GM23338 (cell line): ENCODE data around the gene AURKB. TPM values are rescaled to one million over a fixed set of nuclear protein-coding genes. Genes with fewer than 3 reads are reported as not detected.

Source experiments
- ATAC-seq: fragments of 200-7000 bp; cut with Tn5 transposase; 3 replicates; pipeline ENCODE4 v1.9.1; 2020
- DNase-seq: peaks from one replicate; pipeline ENCODE4 v3.0.0-alpha.2; 2015; ENCODE audit warnings: low spot score
- H2AFZ ChIP-seq: fragments of 200-600 bp; sonication (generic); 2 replicates; pipeline ENCODE4 v1.8.0; 2016; ENCODE audit warnings: antibody characterized with exemption, mild to moderate bottlenecking, moderate library complexity
- H3F3A ChIP-seq: fragments of 200-600 bp; sonication (generic); replicated peaks from 2 replicates; pipeline ENCODE4 v1.8.0; 2017; ENCODE audit warnings: antibody characterized with exemption, mixed run types, low read depth
- H3K27ac ChIP-seq: fragments of 200-600 bp; sonication (generic); 2 replicates; pipeline ENCODE4 v1.6.1; 2016; ENCODE audit warnings: low read depth
- H3K27me3 ChIP-seq: fragments of 200-600 bp; sonication (generic); 2 replicates; pipeline ENCODE4 v1.8.0; 2016; ENCODE audit warnings: mild to moderate bottlenecking, mixed run types, moderate library complexity; ENCODE audit not compliant: insufficient read depth
- H3K36me3 ChIP-seq: fragments of 200-600 bp; sonication (generic); 2 replicates; pipeline ENCODE4 v1.8.0; 2016; ENCODE audit warnings: mild to moderate bottlenecking; ENCODE audit not compliant: insufficient read depth
- H3K4me1 ChIP-seq: fragments of 200-600 bp; sonication (generic); 2 replicates; pipeline ENCODE4 v1.8.0; 2016; ENCODE audit warnings: mild to moderate bottlenecking, moderate library complexity; ENCODE audit not compliant: insufficient read depth
- H3K4me2 ChIP-seq: fragments of 200-600 bp; sonication (generic); 2 replicates; pipeline ENCODE4 v1.7.1; 2017; ENCODE audit warnings: mixed run types
- H3K4me3 ChIP-seq: fragments of 200-600 bp; sonication (generic); 2 replicates; pipeline ENCODE4 v1.6.1; 2016; ENCODE audit warnings: mixed run types
- H3K79me2 ChIP-seq: fragments of 200-600 bp; sonication (generic); replicated peaks from 2 replicates; pipeline ENCODE4 v1.8.0; 2017; ENCODE audit warnings: mild to moderate bottlenecking; ENCODE audit not compliant: insufficient read depth
- H3K9me2 ChIP-seq: fragments of 200-600 bp; sonication (generic); 2 replicates; pipeline ENCODE4 v1.8.0; 2017; ENCODE audit not compliant: insufficient read depth
- H4K20me1 ChIP-seq: fragments of 200-600 bp; sonication (generic); replicated peaks from 2 replicates; pipeline ENCODE4 v1.8.0; 2017; ENCODE audit warnings: mild to moderate bottlenecking; ENCODE audit not compliant: insufficient read depth
- H3K27ac Mint-ChIP-seq: 2 replicates; pipeline ENCODE4 v1.8.0; 2020; ENCODE audit warnings: inconsistent platforms, mild to moderate bottlenecking, moderate library complexity, mixed read lengths
- H3K27me3 Mint-ChIP-seq: 3 replicates; pipeline ENCODE4 v1.8.0; 2022; ENCODE audit warnings: low read depth, mild to moderate bottlenecking, moderate library complexity, mixed read lengths, inconsistent platforms; ENCODE audit not compliant: insufficient read depth, poor library complexity
- H3K36me3 Mint-ChIP-seq: 3 replicates; pipeline ENCODE4 v1.8.0; 2021; ENCODE audit warnings: low read depth, mild to moderate bottlenecking, inconsistent platforms, moderate library complexity, mixed read lengths
- H3K4me1 Mint-ChIP-seq: 3 replicates; pipeline ENCODE4 v1.8.0; 2020; ENCODE audit warnings: mild to moderate bottlenecking, inconsistent platforms, mixed read lengths
- H3K4me3 Mint-ChIP-seq: 3 replicates; pipeline ENCODE4 v1.8.0; 2021; ENCODE audit warnings: moderate library complexity, mild to moderate bottlenecking, inconsistent platforms, mixed read lengths
- H3K9me3 Mint-ChIP-seq: 3 replicates; pipeline ENCODE4 v1.8.0; 2020; ENCODE audit warnings: moderate library complexity, mild to moderate bottlenecking, inconsistent platforms, mixed read lengths
- CREB1 ChIP-seq: fragments of 250-450 bp; sonication (Bioruptor Pico); IDR thresholded peaks from 2 replicates; pipeline ENCODE4 v1.5.0; 2020; ENCODE audit warnings: low read depth, mild to moderate bottlenecking, moderate library complexity
- EZH2 ChIP-seq: fragments of 200-600 bp; sonication (generic); IDR thresholded peaks from one replicate; pipeline ENCODE4 v1.8.0; 2017; ENCODE audit warnings: antibody characterized with exemption, mild to moderate bottlenecking, low read depth; ENCODE audit not compliant: unreplicated experiment
- EZH2phosphoT487 ChIP-seq: fragments of 200-600 bp; sonication (generic); IDR thresholded peaks from one replicate; pipeline ENCODE4 v1.8.1; 2018; ENCODE audit warnings: antibody characterized with exemption; ENCODE audit not compliant: unreplicated experiment
- JUNB ChIP-seq: IDR thresholded peaks from one replicate; pipeline ENCODE4 v1.6.1; 2016; ENCODE audit warnings: antibody characterized with exemption; ENCODE audit not compliant: unreplicated experiment
- POLR2AphosphoS5 ChIP-seq: IDR thresholded peaks from 2 replicates; pipeline ENCODE4 v1.6.1; 2016; ENCODE audit warnings: antibody characterized with exemption, low read depth
- REST ChIP-seq: IDR thresholded peaks from one replicate; pipeline ENCODE4 v1.6.1; 2018; ENCODE audit warnings: antibody characterized with exemption; ENCODE audit not compliant: unreplicated experiment
- STAT1 ChIP-seq: IDR thresholded peaks from one replicate; pipeline ENCODE4 v1.6.1; 2016; ENCODE audit warnings: antibody characterized with exemption; ENCODE audit not compliant: unreplicated experiment
- ZNF331 ChIP-seq: fragments of 250-450 bp; sonication (Bioruptor Pico); IDR thresholded peaks from 2 replicates; pipeline ENCODE4 v1.5.0; 2020; ENCODE audit warnings: low read depth, mild to moderate bottlenecking, moderate library complexity
- polyA plus RNA-seq: library from polyadenylated mRNA; unstranded; fragments of >200 nt; fragmentation: Nextera tagmentation; extraction: Ambion mirVana; gene quantifications from 2 replicates; pipeline ENCODE4 v1.2.1, GENCODE V29; 2016
- total RNA-seq: library from RNA; depleted of rRNA; stranded (reverse); fragments of >200 nt; shearing (Covaris generic); gene quantifications from 2 replicates; pipeline ENCODE4 v1.2.3, GENCODE V29; 2014
- TF ChIP-seq, protein P1 (sequence below), 2 experiments: fragments of 200-600 bp in 1 of 2; sonication (generic) in 1 of 2; conservative IDR thresholded peaks; 2 replicates each; pipeline versions ENCODE4 v1.5.1 to v1.6.1; 2016 to 2017; ENCODE audit warnings: antibody characterized with exemption in 2 of 2, low read depth in 2 of 2, mild to moderate bottlenecking in 2 of 2, moderate library complexity in 1 of 2

AURKB gene
- total and polyA plus RNA-seq, 2 experiments from 2014 or later: 135 to 212 TPM

DNA sequence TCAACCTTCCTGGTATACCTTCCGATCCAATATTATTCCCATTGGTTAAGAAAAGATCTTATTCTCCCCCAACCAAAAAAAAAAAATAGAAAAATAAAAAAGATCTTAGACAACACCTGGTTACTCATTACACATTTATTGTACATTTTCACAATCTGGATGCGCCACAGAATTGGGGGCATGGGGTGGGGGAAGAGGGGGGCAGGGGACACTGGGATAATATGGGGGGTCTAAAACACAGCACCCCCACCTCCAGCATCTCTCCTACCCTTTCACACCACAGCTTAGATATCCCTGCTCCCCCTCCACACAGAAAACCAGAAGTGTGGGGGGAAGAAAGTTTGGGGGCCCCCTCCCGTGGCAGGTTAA, 51.4 kb downstream of the AURKB start:
- H4K20me1 ChIP-seq: peaks cover 5% of the 10 kb centered on the region
- no peaks in the 10 kb centered on the region; the same call in 2 of the 3 replicates for H3K9me3 Mint-ChIP-seq
- TF ChIP-seq CREB1 (CRISPR knock-in tag) (no peak), REST (no peak), ZNF331 (CRISPR knock-in tag) (no peak), EZH2 (no peak), EZH2phosphoT487 (no peak), JUNB (no peak), POLR2AphosphoS5 (no peak), STAT1 (no peak)
- ATAC-seq: no peak
- H3K27me3 Mint-ChIP-seq: peaks cover 31% of the 10 kb centered on the region
- no peak overlapping the region for H3K4me2 ChIP-seq
- no peak overlapping the region for H3K27ac ChIP-seq
- peak overlapping the region; percentile 32; the same call in 1 of the 3 replicates for H3K4me3 Mint-ChIP-seq
- peaks cover 26% of the 10 kb centered on the region; the same call in 1 of the 2 replicates for H3F3A ChIP-seq
- H2AFZ ChIP-seq: no peak overlapping the region
- H3K36me3 ChIP-seq: peaks cover 5% of the 10 kb centered on the region; the same call in 1 of the 2 replicates
- no peak for DNase-seq
- H3K36me3 Mint-ChIP-seq: peaks cover 26% of the 10 kb centered on the region
- H3K27me3 ChIP-seq: no peaks in the 10 kb centered on the region
- no peak overlapping the region for H3K27ac Mint-ChIP-seq
- H3K9me2 ChIP-seq: no peaks in the 10 kb centered on the region
- H3K4me1 ChIP-seq: peaks cover 28% of the 10 kb centered on the region
- no peak overlapping the region for H3K4me3 ChIP-seq
- peaks cover 30% of the 10 kb centered on the region for H3K4me1 Mint-ChIP-seq
- peaks cover 14% of the 10 kb centered on the region; the same call in 1 of the 2 replicates for H3K79me2 ChIP-seq

DNA sequence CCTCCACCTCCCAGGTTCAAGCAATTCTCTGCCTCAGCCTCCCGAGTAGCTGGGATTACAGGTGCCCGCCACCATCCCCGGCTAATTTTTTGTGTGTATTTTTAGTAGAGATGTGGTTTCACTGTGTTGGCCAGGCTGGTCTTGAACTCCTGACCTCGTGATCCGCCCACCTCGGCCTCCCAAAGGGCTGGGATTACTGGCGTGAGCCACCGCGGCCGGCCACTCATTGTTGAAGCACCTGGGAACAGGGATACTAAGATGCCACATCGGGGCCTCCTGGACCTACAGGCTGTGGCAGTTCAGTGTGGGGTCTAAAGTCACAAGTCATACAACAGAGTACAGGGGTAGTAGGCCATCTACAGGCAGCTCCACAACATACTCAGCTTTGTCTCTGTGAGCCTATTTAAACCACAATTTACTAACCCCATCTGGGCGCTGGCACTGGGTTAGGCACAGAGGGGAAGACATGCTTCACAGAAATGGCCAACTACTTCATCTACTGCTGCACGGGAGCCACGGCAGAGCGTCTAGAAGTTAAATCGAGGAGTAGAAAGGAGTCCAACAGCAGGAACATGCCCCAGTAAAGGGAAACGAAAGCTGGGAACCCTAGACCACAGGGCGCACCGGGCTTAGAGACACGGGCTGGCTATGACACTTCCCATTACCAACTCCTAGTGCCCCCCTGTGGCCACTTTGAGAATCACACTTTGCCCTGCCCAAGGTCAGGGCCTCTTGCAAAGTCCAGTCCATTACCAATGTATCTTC, 51.9 kb downstream of the AURKB start:
- peaks cover 5% of the 10 kb centered on the region; the same call in 1 of the 2 replicates for H3K36me3 ChIP-seq
- peaks cover 30% of the 10 kb centered on the region for H3K4me1 ChIP-seq
- no peaks in the 10 kb centered on the region for H3K27me3 ChIP-seq
- H3K36me3 Mint-ChIP-seq: peaks cover 26% of the 10 kb centered on the region
- H3K9me2 ChIP-seq: no peaks in the 10 kb centered on the region
- peak overlapping the region; percentile 32; the same call in 2 of the 3 replicates for H3K4me3 Mint-ChIP-seq
- peak; percentile 96 for DNase-seq
- no peak overlapping the region for H3K4me3 ChIP-seq
- peaks cover 31% of the 10 kb centered on the region for H3K27me3 Mint-ChIP-seq
- H3K27ac ChIP-seq: no peak overlapping the region
- H3K4me2 ChIP-seq: no peak overlapping the region
- TF ChIP-seq, protein P1, sequence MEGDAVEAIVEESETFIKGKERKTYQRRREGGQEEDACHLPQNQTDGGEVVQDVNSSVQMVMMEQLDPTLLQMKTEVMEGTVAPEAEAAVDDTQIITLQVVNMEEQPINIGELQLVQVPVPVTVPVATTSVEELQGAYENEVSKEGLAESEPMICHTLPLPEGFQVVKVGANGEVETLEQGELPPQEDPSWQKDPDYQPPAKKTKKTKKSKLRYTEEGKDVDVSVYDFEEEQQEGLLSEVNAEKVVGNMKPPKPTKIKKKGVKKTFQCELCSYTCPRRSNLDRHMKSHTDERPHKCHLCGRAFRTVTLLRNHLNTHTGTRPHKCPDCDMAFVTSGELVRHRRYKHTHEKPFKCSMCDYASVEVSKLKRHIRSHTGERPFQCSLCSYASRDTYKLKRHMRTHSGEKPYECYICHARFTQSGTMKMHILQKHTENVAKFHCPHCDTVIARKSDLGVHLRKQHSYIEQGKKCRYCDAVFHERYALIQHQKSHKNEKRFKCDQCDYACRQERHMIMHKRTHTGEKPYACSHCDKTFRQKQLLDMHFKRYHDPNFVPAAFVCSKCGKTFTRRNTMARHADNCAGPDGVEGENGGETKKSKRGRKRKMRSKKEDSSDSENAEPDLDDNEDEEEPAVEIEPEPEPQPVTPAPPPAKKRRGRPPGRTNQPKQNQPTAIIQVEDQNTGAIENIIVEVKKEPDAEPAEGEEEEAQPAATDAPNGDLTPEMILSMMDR (conservative IDR thresholded peaks at IDR 0.05; ENCODE audit: low read depth in 2 of 2): peak; percentile 83
- TF ChIP-seq CREB1 (CRISPR knock-in tag) (0 out of 2 replicates have a peak, but pooled peaks have one; percentile 37), ZNF331 (CRISPR knock-in tag) (no peak)
- no peak overlapping the region for H2AFZ ChIP-seq
- peak; percentile 6 for ATAC-seq
- peaks cover 5% of the 10 kb centered on the region for H4K20me1 ChIP-seq
- peaks cover 27% of the 10 kb centered on the region; the same call in 1 of the 2 replicates for H3F3A ChIP-seq
- H3K4me1 Mint-ChIP-seq: peaks cover 31% of the 10 kb centered on the region
- H3K79me2 ChIP-seq: peaks cover 14% of the 10 kb centered on the region; the same call in 1 of the 2 replicates
- H3K9me3 Mint-ChIP-seq: no peaks in the 10 kb centered on the region; the same call in 2 of the 3 replicates
- H3K27ac Mint-ChIP-seq: peak overlapping the region; percentile 68
